Motor neuron (in vitro differentiated cells): ENCODE data around the gene ANKRD52. TPM values are rescaled to one million over a fixed set of nuclear protein-coding genes. Genes with fewer than 3 reads are reported as not detected.
A peak's percentile ranks its signal among the peaks of the same experiment; 100 is the strongest.

ENCODE experiments used
- ATAC-seq, 8 experiments: fragments of 200-7000 bp; cut with Tn5 transposase; replicated peaks in 6 of 8; 2 replicates each; pipeline ENCODE4 v1.8.0; 2021; ENCODE audit warnings: mild to moderate bottlenecking in 8 of 8, moderate library complexity in 8 of 8
- H3K27ac ChIP-seq, 2 donors: fragments of 250-450 bp; sonication (Bioruptor Pico); 2 replicates each; pipeline ENCODE4 v1.9.0; 2021; ENCODE audit warnings: antibody characterized with exemption in 2 of 2, mild to moderate bottlenecking in 2 of 2, moderate library complexity in 1 of 2
- H3K4me1 ChIP-seq, 2 donors: fragments of 250-450 bp; sonication (Bioruptor Pico); replicated peaks in 1 of 2; 2 replicates each; pipeline ENCODE4 v1.6.1; 2021; ENCODE audit warnings: antibody characterized with exemption in 2 of 2, mild to moderate bottlenecking in 2 of 2, moderate library complexity in 1 of 2
- H3K4me3 ChIP-seq, 5 donors: fragments of 250-450 bp; sonication (Bioruptor Pico); 2 replicates each; pipeline ENCODE4 v1.9.0; 2021; ENCODE audit warnings: antibody characterized with exemption in 5 of 5, mild to moderate bottlenecking in 5 of 5, moderate library complexity in 4 of 5
- WGBS, 10 experiments: fragments of 450-650 bp; shearing (Covaris generic); methylation state at CpG; one replicate each; pipeline ENCODE4 v1.0.0; 2022; 5-methylcytosine and 5-hydroxymethylcytosine counted together
- in situ Hi-C, 9 experiments: fragments of 400-800 bp; cut with MboI; loops; one replicate each; pipeline ENCODE4 v1.15.0; 2021; ENCODE audit warnings: low sequenced_read_pairs in 9 of 9, low pct_unique_long_range_greater_than_20kb in 2 of 9; ENCODE audit not compliant: unreplicated experiment in 9 of 9
- total RNA-seq, 8 experiments: library from RNA; unstranded; fragments of 300-600 nt; gene quantifications; 2 replicates each; pipeline versions ENCODE4 v1.2.3 to v1.2.4, GENCODE V29; 2022

The ANKRD52 gene
- total RNA-seq, 8 experiments from 2014 or later = 5.3 to 30.7 (median 12.0) TPM

GRCh38 chr12:56252649-56253048 lies 5.5 kb downstream of the ANKRD52 start:
- no peak overlapping the region for H3K27ac ChIP-seq

GRCh38 chr12:56248711-56249110 lies 9.5 kb downstream of the ANKRD52 start:
- whole genome bisulfite sequencing, 10 experiments = 67 to 100% (median 90%) methylated on average over 1 to 5 of the region's 8 CpGs; no CpG with 5 or more reads in 5 of the 10 experiments
- ATAC-seq = peak in 1 of 8 experiments; percentile 6
- H3K27ac ChIP-seq = no peak overlapping the region
- in situ Hi-C loops = no loop called here
- no peak overlapping the region for H3K4me3 ChIP-seq
- H3K4me1 ChIP-seq = no peaks in the 10 kb centered on the region

More at GRCh38 chr12:56252649-56253048, 5.5 kb downstream of the ANKRD52 start:
- Histone ChIP-seq H3K4me3 (no peak overlapping the region), H3K4me1 (peaks cover 11 to 12% of the 10 kb centered on the region in 2 donors)
- ATAC-seq = no peak
- 94 to 100% (median 100%) methylated on average over 1 to 3 of the region's 3 CpGs; no CpG with 5 or more reads in 3 of the 10 experiments for WGBS, 10 experiments
- in situ Hi-C loops = loop anchor here in 1 of 9 experiments (25.0 kb wide), 1 partner anchor 90 kb away; the partner anchor contains the start of genes MYL6 and MYL6B

GRCh38 chr12:56247923-56248322 lies 10.3 kb downstream of the ANKRD52 start:
- Histone ChIP-seq H3K4me3 (no peak overlapping the region), H3K4me1 (no peaks in the 10 kb centered on the region), H3K27ac (no peak overlapping the region)
- in situ Hi-C loops = no loop called here
- 94 to 98% methylated on average over 3 to 16 of the region's 16 CpGs; no CpG with 5 or more reads in 8 of the 10 experiments for WGBS, 10 experiments
- no peak for ATAC-seq

GRCh38 chr12:56244494-56244893 lies 13.7 kb downstream of the ANKRD52 start:
- WGBS, 10 experiments = 40 to 100% (median 100%) methylated on average over 1 to 4 of the region's 14 CpGs; no CpG with 5 or more reads in 1 of the 10 experiments
- no peak for ATAC-seq
- Histone ChIP-seq H3K27ac (no peak overlapping the region), H3K4me1 (no peaks in the 10 kb centered on the region), H3K4me3 (no peak overlapping the region)
- in situ Hi-C loops = no loop called here

- H3K27ac ChIP-seq = no peak overlapping the region
- no peak overlapping the region for H3K4me3 ChIP-seq
- H3K4me1 ChIP-seq = no peaks in the 10 kb centered on the region
- peak in 2 of 8 experiments; percentile 36 to 72 for ATAC-seq
- in situ Hi-C loops = no loop called here
- no CpG with 5 or more reads among the region's 3 CpGs for WGBS, 10 experiments
Measured at GRCh38 chr12:56243731-56244181, 14.4 kb downstream of the ANKRD52 start.

- 92% methylated on average over 2 of the region's 13 CpGs; no CpG with 5 or more reads in 9 of the 10 experiments for WGBS, 10 experiments
- Histone ChIP-seq H3K4me1 (no peaks in the 10 kb centered on the region), H3K27ac (no peak overlapping the region), H3K4me3 (no peak overlapping the region)
- no peak for ATAC-seq
- in situ Hi-C loops = no loop called here
Measured at GRCh38 chr12:56242986-56243385, 15.2 kb downstream of the ANKRD52 start.

- in situ Hi-C loops = no loop called here
- H3K4me3 ChIP-seq = no peak overlapping the region
- no peak overlapping the region for H3K27ac ChIP-seq
- H3K4me1 ChIP-seq = no peaks in the 10 kb centered on the region
- ATAC-seq = no peak
- WGBS, 10 experiments = 82 to 100% (median 83%) methylated on average over 1 to 6 of the region's 9 CpGs; no CpG with 5 or more reads in 3 of the 10 experiments
Measured at GRCh38 chr12:56241424-56242303, 16.5 kb downstream of the ANKRD52 start.

- in situ Hi-C loops = no loop called here
- peak in 5 of 8 experiments; percentile 5 to 29 (median 7) for ATAC-seq
- WGBS, 10 experiments = 60 to 100% (median 76%) methylated on average over 1 to 6 of the region's 11 CpGs; no CpG with 5 or more reads in 5 of the 10 experiments
Measured at GRCh38 chr12:56237552-56237951, 20.6 kb downstream of the ANKRD52 start.

GRCh38 chr12:56236985-56237384 lies 21.2 kb downstream of the ANKRD52 start:
- Histone ChIP-seq H3K4me3 (no peak overlapping the region), H3K27ac (no peak overlapping the region), H3K4me1 (no peaks in the 10 kb centered on the region)
- peak in 4 of 8 experiments; percentile 10 to 27 (median 18) for ATAC-seq
- 20 to 100% (median 37%) methylated on average over 1 of the region's 5 CpGs; no CpG with 5 or more reads in 6 of the 10 experiments for WGBS, 10 experiments
- in situ Hi-C loops = no loop called here

More at GRCh38 chr12:56237552-56237951, 20.6 kb downstream of the ANKRD52 start:
- Histone ChIP-seq H3K27ac (no peak overlapping the region), H3K4me3 (no peak overlapping the region), H3K4me1 (no peaks in the 10 kb centered on the region)

- no peak for ATAC-seq
- in situ Hi-C loops = no loop called here
- WGBS, 10 experiments = 86 to 100% (median 100%) methylated on average over 1 of the region's 6 CpGs; no CpG with 5 or more reads in 7 of the 10 experiments
- Histone ChIP-seq H3K4me1 (no peaks in the 10 kb centered on the region), H3K27ac (no peak overlapping the region), H3K4me3 (no peak overlapping the region)
Measured at GRCh38 chr12:56236091-56236490, 22.1 kb downstream of the ANKRD52 start.

GRCh38 chr12:56234746-56235436 lies 23.3 kb downstream of the ANKRD52 start:
- Histone ChIP-seq H3K27ac (no peak overlapping the region), H3K4me3 (no peak overlapping the region), H3K4me1 (peaks cover 0 to 3% of the 10 kb centered on the region in 2 donors)
- in situ Hi-C loops = no loop called here
- WGBS, 10 experiments = 68 to 100% (median 92%) methylated on average over 1 to 7 of the region's 16 CpGs; no CpG with 5 or more reads in 6 of the 10 experiments
- no peak for ATAC-seq

- Histone ChIP-seq H3K4me3 (no peak overlapping the region), H3K4me1 (peaks cover 0 to 3% of the 10 kb centered on the region in 2 donors), H3K27ac (no peak overlapping the region)
- peak in 5 of 8 experiments; percentile 7 to 31 (median 20) for ATAC-seq
- in situ Hi-C loops = no loop called here
- WGBS, 10 experiments = 73 to 95% (median 92%) methylated on average over 2 to 4 of the region's 11 CpGs; no CpG with 5 or more reads in 7 of the 10 experiments
Measured at GRCh38 chr12:56231184-56231582, 27.0 kb downstream of the ANKRD52 start.
